ENCODE measurements around the gene PREPL.

PREPL gene

DNA sequence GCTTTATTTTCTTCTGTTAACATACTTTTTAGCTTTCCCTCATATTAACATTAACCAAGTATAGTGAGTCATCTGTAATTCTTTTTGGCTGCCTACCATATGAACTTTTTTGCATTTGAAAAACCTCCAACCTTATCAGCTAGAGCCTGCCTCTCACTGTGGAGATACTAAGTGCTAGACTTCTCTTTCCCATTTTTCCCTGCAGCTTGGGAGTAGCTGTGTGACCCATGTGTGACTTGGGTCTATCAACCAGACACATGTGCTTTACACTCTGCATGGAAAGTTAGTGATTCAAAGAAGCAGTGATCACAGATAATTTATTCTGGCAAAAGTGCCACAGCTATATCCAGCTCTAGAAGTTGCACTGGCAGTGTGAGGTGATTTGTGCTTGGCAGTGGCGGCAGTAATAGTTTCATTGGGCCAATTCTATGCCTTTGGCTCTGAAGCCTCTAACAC is 36.3 kb downstream of the PREPL start:
- Histone ChIP-seq H3K27me3 (no peaks in the 10 kb centered on the region), H3K4me3 (no peak overlapping the region), H3K9me3 (no peaks in the 10 kb centered on the region), H3K4me1 (peaks cover 0 to 26% (median 16%) of the 10 kb centered on the region in 4 donors), H3K27ac (peak overlapping the region; percentile 45 to 64), H3K36me3 (peaks cover 51 to 79% (median 51%) of the 10 kb centered on the region in 3 donors)
- TF ChIP-seq, protein P1, sequence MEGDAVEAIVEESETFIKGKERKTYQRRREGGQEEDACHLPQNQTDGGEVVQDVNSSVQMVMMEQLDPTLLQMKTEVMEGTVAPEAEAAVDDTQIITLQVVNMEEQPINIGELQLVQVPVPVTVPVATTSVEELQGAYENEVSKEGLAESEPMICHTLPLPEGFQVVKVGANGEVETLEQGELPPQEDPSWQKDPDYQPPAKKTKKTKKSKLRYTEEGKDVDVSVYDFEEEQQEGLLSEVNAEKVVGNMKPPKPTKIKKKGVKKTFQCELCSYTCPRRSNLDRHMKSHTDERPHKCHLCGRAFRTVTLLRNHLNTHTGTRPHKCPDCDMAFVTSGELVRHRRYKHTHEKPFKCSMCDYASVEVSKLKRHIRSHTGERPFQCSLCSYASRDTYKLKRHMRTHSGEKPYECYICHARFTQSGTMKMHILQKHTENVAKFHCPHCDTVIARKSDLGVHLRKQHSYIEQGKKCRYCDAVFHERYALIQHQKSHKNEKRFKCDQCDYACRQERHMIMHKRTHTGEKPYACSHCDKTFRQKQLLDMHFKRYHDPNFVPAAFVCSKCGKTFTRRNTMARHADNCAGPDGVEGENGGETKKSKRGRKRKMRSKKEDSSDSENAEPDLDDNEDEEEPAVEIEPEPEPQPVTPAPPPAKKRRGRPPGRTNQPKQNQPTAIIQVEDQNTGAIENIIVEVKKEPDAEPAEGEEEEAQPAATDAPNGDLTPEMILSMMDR (IDR thresholded peaks at IDR 0.05): no peak
- intact Hi-C loops (cut with DNase I; ENCODE audit: low total_unique reads): no loop called here
- no peak for DNase-seq

GRCh38 chr2:44321360-44321759 is 39.9 kb downstream of the PREPL start:
- TF ChIP-seq, protein P1 (IDR thresholded peaks at IDR 0.05): no peak
- H3K36me3 ChIP-seq: peaks cover 56 to 68% (median 59%) of the 10 kb centered on the region in 3 donors
- H3K27me3 ChIP-seq: no peaks in the 10 kb centered on the region
- no peak overlapping the region for H3K4me3 ChIP-seq
- no peaks in the 10 kb centered on the region for H3K9me3 ChIP-seq
- peaks cover 0 to 22% (median 16%) of the 10 kb centered on the region in 4 donors for H3K4me1 ChIP-seq
- H3K27ac ChIP-seq: no peak overlapping the region
- DNase-seq: no peak
- intact Hi-C loops (cut with DNase I; ENCODE audit: low total_unique reads): no loop called here

DNA sequence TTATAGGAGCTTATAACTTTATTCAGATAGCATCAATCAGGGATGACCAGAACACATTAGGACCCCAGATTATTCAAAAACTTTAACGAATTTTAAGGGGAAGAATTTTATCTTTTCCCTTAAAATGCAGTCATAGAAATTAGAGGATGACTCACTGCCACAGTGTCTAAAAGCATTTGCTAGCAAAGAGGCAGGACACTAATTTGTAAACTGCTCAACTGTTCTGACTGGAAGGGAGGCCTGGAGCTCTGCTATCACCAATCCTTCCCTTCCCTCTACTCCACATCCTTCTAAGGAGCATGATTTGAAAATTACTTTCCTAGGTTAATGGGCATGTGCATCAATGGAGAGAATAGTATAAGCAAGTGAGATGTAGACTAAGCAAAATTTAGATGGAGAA is 40.5 kb downstream of the PREPL start:
- Histone ChIP-seq H3K9me3 (no peaks in the 10 kb centered on the region), H3K4me1 (peaks cover 0 to 17% (median 12%) of the 10 kb centered on the region in 4 donors), H3K27me3 (no peaks in the 10 kb centered on the region), H3K36me3 (peaks cover 59 to 73% (median 62%) of the 10 kb centered on the region in 3 donors), H3K27ac (no peak overlapping the region), H3K4me3 (no peak overlapping the region)
- intact Hi-C loops (cut with DNase I; ENCODE audit: low total_unique reads): no loop called here
- TF ChIP-seq, protein P1 (IDR thresholded peaks at IDR 0.05): no peak
- DNase-seq: no peak

- TF ChIP-seq, protein P1 (IDR thresholded peaks at IDR 0.05): no peak
- Histone ChIP-seq H3K4me3 (no peak overlapping the region), H3K4me1 (no peaks in the 10 kb centered on the region), H3K36me3 (peaks cover 71 to 80% (median 77%) of the 10 kb centered on the region in 3 donors), H3K27ac (no peak overlapping the region), H3K9me3 (peaks cover 0 to 3% (median under 1%) of the 10 kb centered on the region in 3 donors), H3K27me3 (no peaks in the 10 kb centered on the region)
- no peak for DNase-seq
- intact Hi-C loops (cut with DNase I; ENCODE audit: low total_unique reads): no loop called here
Observed at GRCh38 chr2:44315945-44316344, 45.3 kb downstream of the PREPL start.

- intact Hi-C loops (cut with DNase I; ENCODE audit: low total_unique reads): no loop called here
- no peak overlapping the region for H3K4me3 ChIP-seq
- TF ChIP-seq, protein P1 (IDR thresholded peaks at IDR 0.05): no peak
- H3K4me1 ChIP-seq: no peaks in the 10 kb centered on the region
- DNase-seq: no peak
- H3K36me3 ChIP-seq: peaks cover 65 to 74% (median 70%) of the 10 kb centered on the region in 3 donors
- H3K9me3 ChIP-seq: peaks cover 0 to 19% (median 17%) of the 10 kb centered on the region in 3 donors
- no peak overlapping the region for H3K27ac ChIP-seq
- no peaks in the 10 kb centered on the region for H3K27me3 ChIP-seq
Observed at GRCh38 chr2:44314362-44314761, 46.9 kb downstream of the PREPL start.

- H3K36me3 ChIP-seq: peaks cover 43 to 56% (median 48%) of the 10 kb centered on the region in 3 donors
- H3K9me3 ChIP-seq: peaks cover 0 to 20% (median 19%) of the 10 kb centered on the region in 3 donors
- no peak overlapping the region for H3K27ac ChIP-seq
- no peak for DNase-seq
- H3K4me3 ChIP-seq: no peak overlapping the region
- intact Hi-C loops (cut with DNase I; ENCODE audit: low total_unique reads): no loop called here
- TF ChIP-seq, protein P1 (IDR thresholded peaks at IDR 0.05): no peak
- no peaks in the 10 kb centered on the region for H3K27me3 ChIP-seq
- no peaks in the 10 kb centered on the region for H3K4me1 ChIP-seq
Observed at GRCh38 chr2:44310287-44310686, 51.0 kb downstream of the PREPL start.

Data from tibial artery (tissue), 4 donors.